GM12872 (cell line): ENCODE results near the gene MOB3B.

ENCODE experiments used
- CTCF ChIP-seq: IDR thresholded peaks from 3 replicates; pipeline ENCODE4 v1.5.1; 2011; ENCODE audit warnings: low read depth, mild to moderate bottlenecking, low read length, moderate library complexity; ENCODE audit not compliant: insufficient read depth

MOB3B gene

DNA sequence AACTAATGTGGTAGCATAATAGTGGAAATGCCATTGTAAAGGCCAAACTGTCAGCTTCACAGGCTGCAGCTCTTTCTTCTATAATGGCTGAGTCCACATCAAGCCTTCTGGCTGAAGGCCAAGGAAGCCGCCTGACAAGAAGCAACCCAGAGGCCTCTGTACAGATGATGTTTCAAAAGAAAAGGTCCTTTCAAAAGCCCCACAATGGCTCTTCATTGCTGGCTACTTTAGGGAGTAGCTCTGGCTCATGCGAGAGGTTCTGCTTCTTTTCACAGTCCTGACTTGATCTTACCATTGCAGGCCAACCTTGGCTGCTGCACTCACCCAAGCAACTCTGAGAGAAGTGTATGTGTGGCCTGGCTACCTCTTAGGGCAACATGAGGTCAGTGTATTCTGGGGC lies 178.2 kb downstream of the MOB3B start:
- no peak for TF ChIP-seq CTCF

DNA sequence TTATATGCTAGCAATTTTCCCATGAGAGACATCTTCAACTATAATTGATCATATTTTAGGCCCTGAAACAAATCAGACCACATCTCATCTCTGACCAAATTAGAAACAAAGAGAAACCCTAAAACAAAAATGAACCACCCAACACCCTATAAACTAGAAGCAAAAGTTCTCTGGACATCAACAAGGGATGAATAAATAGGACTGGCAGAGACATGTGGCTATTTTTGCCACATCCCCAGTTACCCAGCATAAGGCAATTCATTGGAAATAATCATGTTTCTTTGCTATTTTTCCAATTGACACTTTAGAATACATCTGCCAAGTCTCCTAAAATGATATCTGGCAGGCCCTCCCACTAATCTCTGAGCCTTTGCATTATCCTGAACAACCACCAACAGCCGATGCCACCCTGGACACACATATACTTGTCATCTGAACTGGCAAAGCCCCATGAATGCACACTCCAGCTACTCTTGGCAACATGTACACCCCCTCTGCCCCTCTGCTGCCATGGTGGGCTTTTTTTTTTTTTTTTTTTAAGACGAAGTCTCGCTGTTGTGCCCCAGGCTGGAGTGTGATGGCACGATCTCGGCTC lies 179.1 kb downstream of the MOB3B start:
- no peak for TF ChIP-seq CTCF

GRCh38 chr9:27349698-27350080 lies 179.9 kb downstream of the MOB3B start:
- TF ChIP-seq CTCF, result no peak

DNA sequence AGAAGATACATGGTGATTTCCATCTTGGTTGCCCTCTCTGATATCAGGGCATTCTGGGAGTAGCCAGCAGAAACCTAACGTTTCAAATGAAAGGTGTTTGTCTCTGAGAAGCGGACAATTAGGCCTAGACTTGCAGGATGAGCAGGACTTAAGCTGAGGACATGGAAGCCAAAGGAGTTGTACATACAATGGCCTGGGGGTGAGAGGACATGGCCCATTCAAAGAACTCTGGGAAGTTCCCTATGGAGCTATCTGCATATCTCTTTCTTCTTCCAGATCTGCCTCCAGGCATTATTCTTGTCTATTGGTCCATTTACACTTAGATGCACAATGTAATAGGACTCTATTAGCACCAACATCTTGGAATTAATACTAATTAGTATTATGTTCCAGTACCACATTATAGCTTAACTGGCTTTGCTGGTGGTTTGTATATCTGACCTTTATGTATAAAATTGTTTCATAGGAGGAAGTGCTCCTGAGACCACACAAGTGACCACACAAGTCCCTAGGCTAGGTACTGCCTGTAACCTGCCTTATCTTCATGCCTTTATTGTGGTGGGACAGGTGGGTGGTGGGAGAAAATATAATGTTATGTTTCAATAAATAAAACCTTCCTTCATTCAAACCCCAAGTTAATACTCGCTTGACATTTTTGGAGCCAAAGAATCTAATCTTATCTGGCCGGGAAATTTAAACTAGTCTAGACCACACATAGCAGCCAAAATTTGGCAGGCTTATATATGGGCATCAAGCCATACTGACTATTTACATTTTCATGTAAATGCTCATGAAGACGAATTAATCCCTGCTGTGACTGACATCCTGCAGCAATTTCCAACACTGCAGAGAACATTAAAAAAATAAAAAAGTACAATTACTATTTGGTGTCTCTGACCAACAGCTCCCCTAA lies 180.6 kb downstream of the MOB3B start:
- no peak for TF ChIP-seq CTCF

DNA sequence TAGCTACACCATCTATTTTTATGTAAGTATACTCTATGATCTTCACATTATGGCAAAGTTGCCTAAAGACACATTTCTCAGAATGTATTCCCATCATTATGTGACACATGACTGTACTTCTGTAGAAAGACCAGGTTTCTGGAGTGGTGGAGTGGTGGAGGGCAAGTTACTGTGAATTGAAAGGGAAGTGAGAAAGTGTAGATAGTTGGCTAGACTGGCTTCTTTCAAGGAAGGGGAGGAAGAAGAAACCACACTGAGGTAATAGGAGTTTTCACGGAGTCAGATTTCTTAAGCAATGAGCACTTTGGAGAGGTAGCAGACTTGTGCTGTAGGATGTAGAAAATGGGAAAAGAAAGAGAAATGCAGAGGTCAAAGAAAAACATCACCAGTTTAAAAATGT lies 181.7 kb downstream of the MOB3B start:
- no peak for TF ChIP-seq CTCF

GRCh38 chr9:27344776-27345175 lies 184.8 kb downstream of the MOB3B start:
- no peak for TF ChIP-seq CTCF

DNA sequence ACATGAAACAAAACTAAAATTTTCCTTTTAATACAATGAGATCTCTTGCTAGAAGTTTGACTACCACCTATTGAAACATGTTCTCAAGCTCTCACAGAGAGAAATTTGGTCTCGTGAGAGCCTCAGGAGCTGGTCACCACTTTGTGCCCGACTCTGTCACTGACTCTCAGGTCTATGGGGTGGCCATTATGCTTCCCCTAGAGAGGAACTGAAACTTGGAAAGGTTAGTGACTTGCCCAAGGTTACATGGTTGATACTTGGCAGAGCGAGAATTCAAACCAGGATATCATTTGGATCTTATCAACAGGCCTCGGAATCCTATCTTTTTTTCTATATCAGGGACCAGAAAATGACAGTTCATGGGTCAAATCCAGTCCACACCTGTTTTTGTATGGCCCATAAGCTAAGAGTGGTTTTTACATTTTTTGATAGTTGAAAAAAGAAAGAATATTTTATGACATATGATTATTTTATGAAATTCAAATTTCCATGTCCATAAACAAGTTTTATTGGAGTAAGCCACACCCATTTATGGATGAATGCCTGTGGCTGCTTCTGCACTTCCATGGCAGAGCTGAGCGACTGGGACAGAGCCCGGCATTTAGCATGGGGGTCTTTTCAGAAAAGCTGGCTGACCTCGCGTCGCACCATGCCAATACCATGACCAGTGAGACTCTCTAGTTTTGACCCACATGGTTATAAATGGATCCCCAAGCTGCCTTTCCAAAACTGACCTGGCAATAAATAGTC lies 187.9 kb downstream of the MOB3B start:
- TF ChIP-seq CTCF, result no peak
